GM23338 (cell line): ENCODE data around the gene KLC4. TPM values are rescaled to one million over a fixed set of nuclear protein-coding genes. Genes with fewer than 3 reads are reported as not detected.

ENCODE experiments used
- ATAC-seq: fragments of 200-7000 bp; cut with Tn5 transposase; 3 replicates; pipeline ENCODE4 v1.9.1; 2020
- DNase-seq: peaks from one replicate; pipeline ENCODE4 v3.0.0-alpha.2; 2015; ENCODE audit warnings: low spot score
- H2AFZ ChIP-seq: fragments of 200-600 bp; sonication (generic); 2 replicates; pipeline ENCODE4 v1.8.0; 2016; ENCODE audit warnings: antibody characterized with exemption, mild to moderate bottlenecking, moderate library complexity
- H3F3A ChIP-seq: fragments of 200-600 bp; sonication (generic); replicated peaks from 2 replicates; pipeline ENCODE4 v1.8.0; 2017; ENCODE audit warnings: antibody characterized with exemption, mixed run types, low read depth
- H3K27ac ChIP-seq: fragments of 200-600 bp; sonication (generic); 2 replicates; pipeline ENCODE4 v1.6.1; 2016; ENCODE audit warnings: low read depth
- H3K27me3 ChIP-seq: fragments of 200-600 bp; sonication (generic); 2 replicates; pipeline ENCODE4 v1.8.0; 2016; ENCODE audit warnings: mild to moderate bottlenecking, mixed run types, moderate library complexity; ENCODE audit not compliant: insufficient read depth
- H3K36me3 ChIP-seq: fragments of 200-600 bp; sonication (generic); 2 replicates; pipeline ENCODE4 v1.8.0; 2016; ENCODE audit warnings: mild to moderate bottlenecking; ENCODE audit not compliant: insufficient read depth
- H3K4me1 ChIP-seq: fragments of 200-600 bp; sonication (generic); 2 replicates; pipeline ENCODE4 v1.8.0; 2016; ENCODE audit warnings: mild to moderate bottlenecking, moderate library complexity; ENCODE audit not compliant: insufficient read depth
- H3K4me2 ChIP-seq: fragments of 200-600 bp; sonication (generic); 2 replicates; pipeline ENCODE4 v1.7.1; 2017; ENCODE audit warnings: mixed run types
- H3K4me3 ChIP-seq: fragments of 200-600 bp; sonication (generic); 2 replicates; pipeline ENCODE4 v1.6.1; 2016; ENCODE audit warnings: mixed run types
- H3K79me2 ChIP-seq: fragments of 200-600 bp; sonication (generic); replicated peaks from 2 replicates; pipeline ENCODE4 v1.8.0; 2017; ENCODE audit warnings: mild to moderate bottlenecking; ENCODE audit not compliant: insufficient read depth
- H3K9me2 ChIP-seq: fragments of 200-600 bp; sonication (generic); 2 replicates; pipeline ENCODE4 v1.8.0; 2017; ENCODE audit not compliant: insufficient read depth
- H4K20me1 ChIP-seq: fragments of 200-600 bp; sonication (generic); replicated peaks from 2 replicates; pipeline ENCODE4 v1.8.0; 2017; ENCODE audit warnings: mild to moderate bottlenecking; ENCODE audit not compliant: insufficient read depth
- H3K27ac Mint-ChIP-seq: 2 replicates; pipeline ENCODE4 v1.8.0; 2020; ENCODE audit warnings: inconsistent platforms, mild to moderate bottlenecking, moderate library complexity, mixed read lengths
- H3K27me3 Mint-ChIP-seq: 3 replicates; pipeline ENCODE4 v1.8.0; 2022; ENCODE audit warnings: low read depth, mild to moderate bottlenecking, moderate library complexity, mixed read lengths, inconsistent platforms; ENCODE audit not compliant: insufficient read depth, poor library complexity
- H3K36me3 Mint-ChIP-seq: 3 replicates; pipeline ENCODE4 v1.8.0; 2021; ENCODE audit warnings: low read depth, mild to moderate bottlenecking, inconsistent platforms, moderate library complexity, mixed read lengths
- H3K4me1 Mint-ChIP-seq: 3 replicates; pipeline ENCODE4 v1.8.0; 2020; ENCODE audit warnings: mild to moderate bottlenecking, inconsistent platforms, mixed read lengths
- H3K4me3 Mint-ChIP-seq: 3 replicates; pipeline ENCODE4 v1.8.0; 2021; ENCODE audit warnings: moderate library complexity, mild to moderate bottlenecking, inconsistent platforms, mixed read lengths
- H3K9me3 Mint-ChIP-seq: 3 replicates; pipeline ENCODE4 v1.8.0; 2020; ENCODE audit warnings: moderate library complexity, mild to moderate bottlenecking, inconsistent platforms, mixed read lengths
- CTCF ChIP-seq, 2 experiments: fragments of 200-600 bp in 1 of 2; sonication (generic) in 1 of 2; conservative IDR thresholded peaks; 2 replicates each; pipeline versions ENCODE4 v1.5.1 to v1.6.1; 2016 to 2017; ENCODE audit warnings: antibody characterized with exemption in 2 of 2, low read depth in 2 of 2, mild to moderate bottlenecking in 2 of 2, moderate library complexity in 1 of 2
- POLR2AphosphoS5 ChIP-seq: IDR thresholded peaks from 2 replicates; pipeline ENCODE4 v1.6.1; 2016; ENCODE audit warnings: antibody characterized with exemption, low read depth
- STAT1 ChIP-seq: IDR thresholded peaks from one replicate; pipeline ENCODE4 v1.6.1; 2016; ENCODE audit warnings: antibody characterized with exemption; ENCODE audit not compliant: unreplicated experiment
- ZNF331 ChIP-seq: fragments of 250-450 bp; sonication (Bioruptor Pico); IDR thresholded peaks from 2 replicates; pipeline ENCODE4 v1.5.0; 2020; ENCODE audit warnings: low read depth, mild to moderate bottlenecking, moderate library complexity
- ZNF462 ChIP-seq: fragments of 250-450 bp; sonication (Bioruptor Pico); IDR thresholded peaks from 2 replicates; pipeline ENCODE4 v1.5.0; 2020; ENCODE audit warnings: mild to moderate bottlenecking, moderate library complexity
- polyA plus RNA-seq: library from polyadenylated mRNA; unstranded; fragments of >200 nt; fragmentation: Nextera tagmentation; extraction: Ambion mirVana; gene quantifications from 2 replicates; pipeline ENCODE4 v1.2.1, GENCODE V29; 2016
- total RNA-seq: library from RNA; depleted of rRNA; stranded (reverse); fragments of >200 nt; shearing (Covaris generic); gene quantifications from 2 replicates; pipeline ENCODE4 v1.2.3, GENCODE V29; 2014
- TF ChIP-seq, protein P1 (sequence below): IDR thresholded peaks from one replicate; pipeline ENCODE4 v1.6.1; 2018; ENCODE audit warnings: antibody characterized with exemption; ENCODE audit not compliant: unreplicated experiment

Gene KLC4
- total and polyA plus RNA-seq, 2 experiments from 2014 or later = 14.9 to 17.4 TPM

GRCh38 chr6:43043310-43043709 is 16.1 kb upstream of the KLC4 start (continued):
- TF ChIP-seq STAT1 (no peak), POLR2AphosphoS5 (no peak), ZNF331 (CRISPR knock-in tag) (no peak)

DNA sequence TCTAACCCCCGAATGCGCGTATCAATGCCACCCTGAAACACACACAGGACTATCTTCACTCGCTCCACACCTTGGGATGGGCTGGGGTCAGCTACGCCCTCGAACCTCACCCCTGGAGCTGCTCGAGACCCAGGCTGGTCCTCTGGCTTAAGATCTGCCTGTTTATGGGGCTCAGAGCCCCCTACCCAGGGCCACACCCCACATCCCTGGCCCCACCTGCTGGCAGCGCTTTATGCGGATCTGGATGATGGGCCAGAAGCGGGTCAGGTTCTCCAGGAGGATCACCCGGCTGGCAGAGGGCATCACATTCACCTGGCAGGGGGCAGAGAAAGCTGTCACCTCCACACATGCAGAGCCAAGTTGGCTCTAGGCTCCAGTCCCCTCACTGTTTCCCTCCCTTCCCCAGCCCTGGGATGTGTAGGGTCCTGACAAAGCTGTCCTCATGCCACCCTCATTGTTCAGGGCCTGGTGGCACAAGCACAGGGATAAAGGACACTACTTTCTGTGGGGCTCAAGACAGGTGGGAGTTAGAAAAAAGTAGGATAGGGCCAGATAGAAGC is 14.0 kb upstream of the KLC4 start:
- no peak for ATAC-seq
- Histone ChIP-seq H3K4me1 (no peaks in the 10 kb centered on the region), H3F3A (no peaks in the 10 kb centered on the region), H4K20me1 (no peaks in the 10 kb centered on the region), H3K4me2 (no peak overlapping the region), H3K9me2 (no peaks in the 10 kb centered on the region), H2AFZ (no peak overlapping the region), H3K27ac (no peak overlapping the region), H3K4me3 (no peak overlapping the region), H3K27me3 (no peaks in the 10 kb centered on the region), H3K79me2 (no peaks in the 10 kb centered on the region), H3K36me3 (no peaks in the 10 kb centered on the region)
- no peak for DNase-seq
- no peaks in the 10 kb centered on the region for H3K9me3 Mint-ChIP-seq
- no peak overlapping the region for H3K4me3 Mint-ChIP-seq
- peaks cover under 1% of the 10 kb centered on the region; the same call in 1 of the 3 replicates for H3K4me1 Mint-ChIP-seq
- H3K36me3 Mint-ChIP-seq = peaks cover 43% of the 10 kb centered on the region
- H3K27ac Mint-ChIP-seq = no peak overlapping the region
- peaks cover 9% of the 10 kb centered on the region for H3K27me3 Mint-ChIP-seq
- TF ChIP-seq STAT1 (no peak), CTCF (conservative IDR thresholded peaks at IDR 0.05; ENCODE audit: low read depth in 2 of 2) (0 out of 4 replicates have a peak, but pooled peaks of 1 of the 2 experiments have one; percentile 1)

- Histone ChIP-seq H3K27me3 (no peaks in the 10 kb centered on the region), H3K9me2 (no peaks in the 10 kb centered on the region), H3K36me3 (no peaks in the 10 kb centered on the region), H3K4me1 (peaks cover 7% of the 10 kb centered on the region; the same call in 1 of the 2 replicates), H2AFZ (no peak overlapping the region), H3K4me3 (no peak overlapping the region), H3F3A (0 out of 2 replicates have a peak, but pooled peaks cover under 1% of the 10 kb centered on the region), H4K20me1 (no peaks in the 10 kb centered on the region), H3K79me2 (no peaks in the 10 kb centered on the region; the same call in 1 of the 2 replicates), H3K27ac (no peak overlapping the region), H3K4me2 (no peak overlapping the region)
- Mint-ChIP-seq H3K36me3 (peaks cover 42% of the 10 kb centered on the region), H3K9me3 (no peaks in the 10 kb centered on the region), H3K27ac (no peak overlapping the region), H3K4me1 (peaks cover 18% of the 10 kb centered on the region), H3K27me3 (peaks cover 11% of the 10 kb centered on the region), H3K4me3 (no peak overlapping the region)
- ATAC-seq (no peak), DNase-seq (no peak)
- TF ChIP-seq, protein P1, sequence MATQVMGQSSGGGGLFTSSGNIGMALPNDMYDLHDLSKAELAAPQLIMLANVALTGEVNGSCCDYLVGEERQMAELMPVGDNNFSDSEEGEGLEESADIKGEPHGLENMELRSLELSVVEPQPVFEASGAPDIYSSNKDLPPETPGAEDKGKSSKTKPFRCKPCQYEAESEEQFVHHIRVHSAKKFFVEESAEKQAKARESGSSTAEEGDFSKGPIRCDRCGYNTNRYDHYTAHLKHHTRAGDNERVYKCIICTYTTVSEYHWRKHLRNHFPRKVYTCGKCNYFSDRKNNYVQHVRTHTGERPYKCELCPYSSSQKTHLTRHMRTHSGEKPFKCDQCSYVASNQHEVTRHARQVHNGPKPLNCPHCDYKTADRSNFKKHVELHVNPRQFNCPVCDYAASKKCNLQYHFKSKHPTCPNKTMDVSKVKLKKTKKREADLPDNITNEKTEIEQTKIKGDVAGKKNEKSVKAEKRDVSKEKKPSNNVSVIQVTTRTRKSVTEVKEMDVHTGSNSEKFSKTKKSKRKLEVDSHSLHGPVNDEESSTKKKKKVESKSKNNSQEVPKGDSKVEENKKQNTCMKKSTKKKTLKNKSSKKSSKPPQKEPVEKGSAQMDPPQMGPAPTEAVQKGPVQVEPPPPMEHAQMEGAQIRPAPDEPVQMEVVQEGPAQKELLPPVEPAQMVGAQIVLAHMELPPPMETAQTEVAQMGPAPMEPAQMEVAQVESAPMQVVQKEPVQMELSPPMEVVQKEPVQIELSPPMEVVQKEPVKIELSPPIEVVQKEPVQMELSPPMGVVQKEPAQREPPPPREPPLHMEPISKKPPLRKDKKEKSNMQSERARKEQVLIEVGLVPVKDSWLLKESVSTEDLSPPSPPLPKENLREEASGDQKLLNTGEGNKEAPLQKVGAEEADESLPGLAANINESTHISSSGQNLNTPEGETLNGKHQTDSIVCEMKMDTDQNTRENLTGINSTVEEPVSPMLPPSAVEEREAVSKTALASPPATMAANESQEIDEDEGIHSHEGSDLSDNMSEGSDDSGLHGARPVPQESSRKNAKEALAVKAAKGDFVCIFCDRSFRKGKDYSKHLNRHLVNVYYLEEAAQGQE = no peak
- TF ChIP-seq ZNF462 (CRISPR knock-in tag) = no peak
Measured at GRCh38 chr6:43047998-43048397, 11.4 kb upstream of the KLC4 start.
